IPS DF 4.7 (cell line): ENCODE results near the gene IFNA16.
A peak's percentile ranks its signal among the peaks of the same experiment; 100 is the strongest.
"Not testable (repeated sequence)": the region's sequence is repeated elsewhere in the genome, so short reads cannot be mapped to it uniquely, and the experiment has no call there.

Experiments
- DNase-seq: peaks from one replicate; pipeline ENCODE4 v3.0.0-alpha.2; 2013; ENCODE audit warnings: low spot score; ENCODE audit errors: extremely low read depth

The IFNA16 gene

DNA sequence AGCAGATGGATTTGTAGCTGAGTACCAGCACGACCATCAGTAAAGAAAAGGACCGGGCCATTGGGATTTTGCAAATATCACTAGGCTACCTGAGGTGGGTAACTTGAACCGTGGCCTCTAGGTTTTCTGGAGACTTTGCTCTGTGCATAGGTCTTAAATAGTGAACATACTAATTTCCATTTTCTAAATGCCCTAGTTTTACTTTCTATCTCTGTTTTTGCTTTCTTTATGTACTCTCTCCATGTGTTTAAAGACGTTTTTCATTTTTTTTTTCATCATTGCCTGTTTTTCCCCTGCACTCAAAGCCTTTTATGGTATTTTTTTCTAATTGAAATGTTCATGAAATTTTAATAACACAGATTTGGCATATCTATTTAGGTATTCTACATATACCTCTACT lies 15.0 kb downstream of the IFNA16 start, which contains the start of gene IFNA7:
TSS of gene IFNA7 (minus strand) at position 101 of the 400 bp plus-strand sequence. CDS start at position 61, 40 bp downstream.
- not testable (repeated sequence) for DNase-seq

DNA sequence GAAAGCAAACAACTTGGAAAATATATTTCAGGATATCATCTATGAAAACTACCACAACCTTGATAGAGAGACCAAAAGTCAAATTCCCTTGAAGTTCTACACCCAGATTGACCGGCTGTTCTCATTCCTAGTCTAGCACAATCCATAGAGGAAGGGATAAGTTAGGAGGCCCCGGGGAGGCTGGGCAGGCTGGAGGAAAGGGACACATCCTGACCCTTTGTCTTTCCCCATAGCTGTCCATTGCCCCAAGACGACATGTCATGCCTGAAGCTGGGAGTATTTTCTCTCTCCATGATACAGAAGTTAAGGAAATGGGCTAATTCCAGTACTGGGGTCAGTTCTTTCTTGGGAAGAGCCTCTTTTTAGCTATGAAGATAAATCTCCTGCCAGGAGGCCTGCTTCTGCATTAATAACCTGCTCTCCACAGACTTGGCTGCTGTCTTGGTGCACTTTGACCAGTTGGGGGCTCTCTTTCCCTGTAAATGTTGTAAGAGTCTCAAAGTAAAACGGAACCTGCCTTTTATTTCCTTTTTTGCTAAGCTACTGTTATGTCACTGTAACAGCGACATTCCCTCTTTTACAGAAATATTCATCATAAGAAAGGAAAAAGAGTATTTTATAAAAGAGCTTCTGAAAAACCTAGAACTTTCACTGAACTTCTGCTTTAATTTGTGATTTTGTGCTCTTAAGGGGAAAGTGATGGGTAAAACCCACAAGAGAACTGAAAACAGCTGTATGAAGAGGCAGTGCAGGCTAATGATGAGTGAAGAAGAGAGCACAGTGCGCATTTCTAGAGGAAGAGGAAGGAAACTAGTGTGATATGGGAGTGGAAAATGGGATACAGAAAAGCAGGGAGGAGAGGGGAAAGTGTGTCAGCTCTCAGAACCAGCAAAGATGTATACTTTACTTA lies 22.0 kb downstream of the IFNA16 start:
- DNase-seq, result not testable (repeated sequence)

DNA sequence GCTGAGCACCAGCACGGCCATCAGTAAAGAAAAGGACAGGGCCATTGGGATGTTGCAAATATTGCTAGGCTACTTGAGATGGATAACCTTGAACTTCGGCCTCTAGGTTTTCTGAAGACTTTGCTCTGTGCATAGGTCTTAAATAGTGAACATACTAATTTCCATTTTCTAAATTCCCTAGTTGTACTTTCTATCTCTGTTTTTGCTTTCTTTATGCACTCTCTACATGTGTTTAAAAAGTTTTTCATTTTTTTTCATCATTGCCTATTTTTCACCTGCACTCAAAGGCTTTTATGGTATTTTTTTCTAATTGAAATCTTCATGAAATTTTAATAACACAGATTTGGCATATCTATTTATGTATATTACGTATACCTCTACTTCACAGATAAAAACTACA lies 29.6 kb downstream of the IFNA16 start, which contains the start of gene IFNA4:
TSS of gene IFNA4 (minus strand) at position 101 of the 400 bp plus-strand sequence. CDS start at position 45, 56 bp downstream.
- not testable (repeated sequence) for DNase-seq

DNA sequence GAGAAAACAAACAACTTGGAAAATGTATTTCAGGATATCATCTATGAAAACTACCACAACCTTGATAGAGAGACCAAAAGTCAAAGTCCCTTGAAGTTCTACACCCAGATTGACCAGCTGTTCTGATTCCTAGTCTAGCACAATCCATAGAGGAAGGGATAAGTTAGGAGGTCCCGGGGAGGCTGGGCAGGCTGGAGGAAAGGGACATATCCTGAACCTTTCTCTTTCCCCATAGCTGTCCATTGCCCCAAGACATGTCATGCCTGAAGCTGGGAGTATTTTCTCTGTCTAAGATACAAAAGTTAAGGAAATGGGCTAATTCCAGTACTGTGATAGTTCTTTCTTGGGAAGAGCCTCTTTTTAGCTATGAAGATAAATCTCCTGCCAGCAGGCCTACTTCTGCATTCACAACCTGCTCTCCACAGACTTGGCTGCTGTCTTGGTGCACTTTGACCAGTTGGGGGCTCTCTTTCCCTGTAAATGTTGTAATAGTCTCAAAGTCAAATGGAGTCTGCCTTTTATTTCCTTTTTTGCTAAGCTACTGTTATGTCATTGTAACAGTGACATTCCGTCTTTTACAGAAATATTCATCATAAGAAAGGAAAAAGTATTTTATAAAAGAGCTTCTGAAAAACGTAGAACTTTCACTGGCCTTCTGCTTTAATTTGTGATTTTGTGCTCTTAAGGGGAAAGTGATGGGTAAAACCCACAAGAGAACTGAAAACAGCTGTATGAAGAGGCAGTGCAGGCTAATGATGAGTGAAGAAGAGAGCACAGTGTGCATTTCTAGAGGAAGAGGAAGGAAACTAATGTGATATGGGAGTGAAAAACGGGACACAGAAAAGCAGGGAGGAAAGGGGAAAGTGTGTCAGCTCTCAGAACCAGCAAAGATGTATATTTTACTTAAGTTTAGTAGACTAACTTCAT lies 34.0 kb downstream of the IFNA16 start:
- DNase-seq, result peak; percentile 1

DNA sequence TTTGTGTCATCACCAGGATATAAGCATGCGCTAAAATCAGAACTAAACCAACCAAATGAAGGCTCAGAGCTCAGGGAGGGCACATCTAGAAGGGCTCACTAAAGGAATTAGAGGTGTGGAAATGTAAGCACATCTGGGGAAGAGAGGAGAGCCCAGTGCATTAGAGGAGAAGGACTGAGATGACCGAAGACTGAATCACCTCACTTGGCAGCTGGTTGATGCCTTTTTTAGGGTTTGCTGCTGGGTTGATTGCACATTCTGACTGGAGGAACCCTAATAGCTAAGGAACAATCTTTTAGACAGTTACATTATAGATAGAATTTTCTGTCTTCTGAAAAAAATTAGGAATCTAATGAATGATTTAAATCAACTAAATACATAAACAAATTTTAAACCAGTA lies 42.4 kb downstream of the IFNA16 start:
- no peak for DNase-seq

DNA sequence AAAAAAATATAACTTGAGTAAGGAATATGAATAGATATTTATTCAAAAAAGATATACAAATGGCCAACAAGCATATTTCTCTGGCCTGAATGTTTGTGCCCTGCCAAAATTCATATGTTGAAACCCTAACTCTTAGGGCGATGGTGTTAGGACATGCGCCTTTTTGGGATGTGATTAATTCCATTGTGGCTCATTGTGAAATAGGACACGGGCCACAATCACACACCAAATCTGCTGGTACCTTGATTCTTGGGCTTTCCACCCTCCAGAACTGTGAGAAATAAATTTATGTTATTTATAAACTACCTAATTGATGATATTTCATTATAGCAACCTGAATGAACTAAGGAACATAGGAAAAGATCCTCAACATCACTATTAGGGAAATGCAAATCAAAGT lies 45.0 kb downstream of the IFNA16 start:
- DNase-seq, result no peak

DNA sequence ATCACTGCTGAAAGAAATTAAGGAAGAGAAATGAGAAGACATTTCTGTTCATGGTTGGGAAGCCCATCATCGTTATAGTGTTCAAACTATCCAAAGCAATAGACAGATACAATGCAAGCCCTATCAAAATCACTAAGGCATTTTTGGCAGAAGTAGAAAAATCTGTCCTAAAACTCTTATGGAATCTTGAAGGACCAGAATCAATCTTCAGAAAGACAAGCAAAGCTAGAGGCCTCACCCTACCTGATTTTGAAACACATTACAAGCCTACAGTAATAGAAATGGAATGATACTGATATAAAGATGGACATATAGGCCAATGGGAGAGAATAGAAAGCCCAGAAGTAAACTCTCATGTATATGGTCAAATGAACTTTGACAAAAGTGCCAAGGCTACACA lies 45.8 kb downstream of the IFNA16 start:
- no peak for DNase-seq

DNA sequence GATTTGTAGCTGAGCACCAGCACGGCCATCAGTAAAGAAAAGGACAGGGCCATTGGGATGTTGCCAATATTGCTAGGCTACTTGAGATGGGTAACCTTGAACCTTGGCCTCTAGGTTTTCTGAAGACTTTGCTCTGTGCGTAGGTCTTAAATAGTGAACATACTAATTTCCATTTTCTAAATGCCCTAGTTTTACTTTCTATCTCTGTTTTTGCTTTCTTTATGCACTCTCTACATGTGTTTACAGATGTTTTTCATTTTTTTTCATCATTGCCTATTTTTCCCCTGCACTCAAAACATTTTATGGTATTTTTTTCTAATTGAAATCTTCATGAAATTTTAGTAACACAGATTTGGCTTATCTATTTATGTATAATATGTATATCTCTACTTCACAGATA lies 50.6 kb downstream of the IFNA16 start, which contains the start of gene IFNA21:
TSS of gene IFNA21 (minus strand) at position 101 of the 400 bp plus-strand sequence. CDS start at position 53, 48 bp downstream.
- not testable (repeated sequence) for DNase-seq
